ENCODE results near the gene SUPT20HL1.

The SUPT20HL1 gene

DNA sequence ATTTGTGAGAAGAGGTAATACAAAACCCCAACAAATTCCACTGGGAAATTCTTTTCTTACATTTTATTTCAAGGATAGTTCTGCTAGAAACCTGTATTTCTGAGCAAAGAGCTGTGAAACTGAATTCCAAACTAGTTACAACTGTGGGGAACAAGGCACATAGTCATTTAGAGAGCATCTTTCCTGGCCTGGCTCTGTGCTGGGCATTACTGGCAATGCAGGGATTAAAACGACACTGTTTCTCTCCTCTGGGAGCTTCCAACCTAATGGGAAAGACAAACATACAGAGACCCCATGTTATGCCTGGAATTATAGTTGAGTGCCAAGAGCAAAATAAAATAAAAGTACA lies 36.5 kb downstream of the SUPT20HL1 start:
- no peak for DNase-seq (ENCODE audit: low read depth)

DNA sequence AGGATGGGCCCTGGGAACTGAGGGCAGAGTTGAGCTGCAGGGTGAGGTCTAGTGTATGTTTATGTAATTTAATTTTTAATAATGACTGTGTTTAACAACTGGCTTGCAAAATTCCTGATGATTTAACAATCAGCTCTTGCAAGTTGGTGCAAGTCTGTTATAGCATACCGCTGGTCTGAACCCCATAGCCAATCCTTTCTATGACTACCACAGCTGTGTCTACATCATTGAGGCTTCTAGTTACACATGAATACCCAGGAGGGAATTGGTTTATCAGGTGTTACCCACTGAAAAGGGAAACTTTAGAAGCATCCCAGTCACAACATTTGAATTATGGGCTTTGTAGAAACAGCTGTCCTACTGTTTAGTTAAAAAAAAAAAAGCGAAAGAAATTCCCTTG lies 38.3 kb downstream of the SUPT20HL1 start:
- no peak for DNase-seq (ENCODE audit: low read depth)

DNA sequence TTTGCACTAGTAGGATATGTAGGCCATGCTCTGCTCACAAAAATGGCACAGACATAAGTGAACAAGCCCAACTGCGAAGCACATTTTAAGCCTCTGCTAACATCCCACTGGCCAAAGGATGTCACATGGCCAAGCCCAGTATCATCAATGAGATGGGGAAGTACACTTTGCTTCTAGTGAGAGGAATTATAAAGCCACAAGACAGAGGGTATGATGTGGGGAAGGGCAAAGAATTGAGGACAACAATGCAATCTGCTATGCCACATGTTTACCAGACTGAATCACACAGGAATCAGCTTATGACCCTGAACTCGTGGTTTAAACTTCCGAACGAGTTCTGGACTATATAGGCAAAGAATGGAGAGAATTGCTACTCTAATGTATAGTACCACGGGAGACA lies 39.1 kb downstream of the SUPT20HL1 start:
- DNase-seq (ENCODE audit: low read depth), result no peak

DNA sequence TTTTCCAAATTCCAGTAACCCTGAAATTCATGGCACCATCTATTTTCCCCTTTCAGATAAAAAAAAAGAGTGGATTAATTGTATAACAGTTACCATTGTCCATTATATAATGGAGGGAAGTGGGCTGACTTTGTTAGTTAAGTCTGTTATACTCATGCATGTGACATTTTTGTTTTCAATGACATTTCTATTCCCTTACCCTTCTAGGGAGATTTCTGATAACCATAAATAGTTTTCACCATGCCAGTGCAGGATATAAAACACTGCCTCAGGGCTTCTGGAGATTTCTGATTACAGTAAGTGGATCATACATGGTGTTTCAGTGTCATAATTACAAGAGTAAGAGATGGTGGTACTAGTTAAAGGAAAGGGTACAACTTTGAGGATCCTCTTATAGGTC lies 45.5 kb downstream of the SUPT20HL1 start:
- no peak for DNase-seq (ENCODE audit: low read depth)

Data from stimulated activated CD8-positive, alpha-beta memory T cell treated with anti-CD3 and anti-CD28 coated beads, Interleukin-12 subunit alpha, Interleukin-12 subunit beta, amount 100 ng/mL, for 4 hours (primary cell).